Activated naive CD8-positive, alpha-beta T cell (primary cell): ENCODE data around the gene EDC3.
A peak's percentile ranks its signal among the peaks of the same experiment; 100 is the strongest.

Experiments used
- H3K27ac Mint-ChIP-seq: one replicate; pipeline ENCODE4 v1.8.0; 2021; ENCODE audit warnings: mixed read lengths
- H3K27me3 Mint-ChIP-seq: one replicate; pipeline ENCODE4 v1.8.0; 2021; ENCODE audit warnings: mixed read lengths
- H3K36me3 Mint-ChIP-seq: one replicate; pipeline ENCODE4 v1.8.0; 2021; ENCODE audit warnings: mixed read lengths
- H3K4me1 Mint-ChIP-seq: one replicate; pipeline ENCODE4 v1.8.0; 2021; ENCODE audit warnings: low read depth, mixed read lengths
- H3K4me3 Mint-ChIP-seq: one replicate; pipeline ENCODE4 v1.8.0; 2021; ENCODE audit warnings: mild to moderate bottlenecking, mixed read lengths
- H3K9me3 Mint-ChIP-seq: one replicate; pipeline ENCODE4 v1.8.0; 2021; ENCODE audit warnings: low read depth, mixed read lengths

The EDC3 gene

GRCh38 chr15:74615508-74616365 lies 80.1 kb downstream of the EDC3 start, which contains the start of gene CLK3:
Gene CLK3 (plus strand): TSS chr15:74615836. CDS start chr15:74619197, 3,361 bp downstream.
- H3K36me3 Mint-ChIP-seq: no peaks in the 10 kb centered on the region
- no peaks in the 10 kb centered on the region for H3K9me3 Mint-ChIP-seq
- H3K4me1 Mint-ChIP-seq: peaks cover 35% of the 10 kb centered on the region
- no peaks in the 10 kb centered on the region for H3K27me3 Mint-ChIP-seq
- H3K4me3 Mint-ChIP-seq: peak within 1 kb of the TSS; percentile 91
- peak within 1 kb of the TSS; percentile 92 for H3K27ac Mint-ChIP-seq

- Mint-ChIP-seq H3K36me3 (no peaks in the 10 kb centered on the region), H3K27me3 (no peaks in the 10 kb centered on the region), H3K9me3 (no peaks in the 10 kb centered on the region), H3K27ac (peak overlapping the region; percentile 92), H3K4me1 (peaks cover 30% of the 10 kb centered on the region), H3K4me3 (peak overlapping the region; percentile 91)
Measured at GRCh38 chr15:74614744-74615507, 80.9 kb downstream of the EDC3 start.

GRCh38 chr15:74613953-74614743 lies 81.7 kb downstream of the EDC3 start:
- Mint-ChIP-seq H3K27ac (no peak overlapping the region), H3K9me3 (no peaks in the 10 kb centered on the region), H3K4me3 (peak overlapping the region; percentile 66), H3K27me3 (no peaks in the 10 kb centered on the region), H3K36me3 (no peaks in the 10 kb centered on the region), H3K4me1 (peaks cover 25% of the 10 kb centered on the region)

- H3K4me1 Mint-ChIP-seq: peaks cover 19% of the 10 kb centered on the region
- H3K9me3 Mint-ChIP-seq: no peaks in the 10 kb centered on the region
- H3K27me3 Mint-ChIP-seq: no peaks in the 10 kb centered on the region
- H3K36me3 Mint-ChIP-seq: no peaks in the 10 kb centered on the region
- H3K27ac Mint-ChIP-seq: no peak overlapping the region
- peak overlapping the region; percentile 47 for H3K4me3 Mint-ChIP-seq
Measured at GRCh38 chr15:74613089-74613952, 82.5 kb downstream of the EDC3 start.

- Mint-ChIP-seq H3K9me3 (no peaks in the 10 kb centered on the region), H3K27ac (no peak overlapping the region), H3K36me3 (no peaks in the 10 kb centered on the region), H3K4me3 (peak overlapping the region; percentile 47), H3K4me1 (peaks cover 12% of the 10 kb centered on the region), H3K27me3 (no peaks in the 10 kb centered on the region)
Measured at GRCh38 chr15:74612677-74613076, 83.1 kb downstream of the EDC3 start.

GRCh38 chr15:74611834-74612233 lies 84.0 kb downstream of the EDC3 start:
- Mint-ChIP-seq H3K27ac (no peak overlapping the region), H3K36me3 (no peaks in the 10 kb centered on the region), H3K27me3 (no peaks in the 10 kb centered on the region), H3K4me3 (no peak overlapping the region), H3K9me3 (no peaks in the 10 kb centered on the region), H3K4me1 (peaks cover 4% of the 10 kb centered on the region)

GRCh38 chr15:74611341-74611740 lies 84.5 kb downstream of the EDC3 start:
- no peak overlapping the region for H3K27ac Mint-ChIP-seq
- no peaks in the 10 kb centered on the region for H3K9me3 Mint-ChIP-seq
- H3K36me3 Mint-ChIP-seq: no peaks in the 10 kb centered on the region
- H3K4me1 Mint-ChIP-seq: no peaks in the 10 kb centered on the region
- no peaks in the 10 kb centered on the region for H3K27me3 Mint-ChIP-seq
- H3K4me3 Mint-ChIP-seq: no peak overlapping the region

GRCh38 chr15:74610302-74610951 lies 85.4 kb downstream of the EDC3 start:
- Mint-ChIP-seq H3K4me1 (no peaks in the 10 kb centered on the region), H3K36me3 (no peaks in the 10 kb centered on the region), H3K9me3 (no peaks in the 10 kb centered on the region), H3K27ac (no peak overlapping the region), H3K27me3 (no peaks in the 10 kb centered on the region), H3K4me3 (no peak overlapping the region)

GRCh38 chr15:74609938-74610301 lies 85.9 kb downstream of the EDC3 start:
- Mint-ChIP-seq H3K4me1 (no peaks in the 10 kb centered on the region), H3K27me3 (no peaks in the 10 kb centered on the region), H3K27ac (no peak overlapping the region), H3K4me3 (no peak overlapping the region), H3K36me3 (no peaks in the 10 kb centered on the region), H3K9me3 (no peaks in the 10 kb centered on the region)

GRCh38 chr15:74608786-74609185 lies 87.0 kb downstream of the EDC3 start:
- Mint-ChIP-seq H3K36me3 (no peaks in the 10 kb centered on the region), H3K9me3 (no peaks in the 10 kb centered on the region), H3K27me3 (no peaks in the 10 kb centered on the region), H3K4me1 (no peaks in the 10 kb centered on the region), H3K27ac (no peak overlapping the region), H3K4me3 (no peak overlapping the region)

- no peaks in the 10 kb centered on the region for H3K36me3 Mint-ChIP-seq
- no peaks in the 10 kb centered on the region for H3K27me3 Mint-ChIP-seq
- H3K27ac Mint-ChIP-seq: no peak overlapping the region
- H3K9me3 Mint-ChIP-seq: no peaks in the 10 kb centered on the region
- no peaks in the 10 kb centered on the region for H3K4me1 Mint-ChIP-seq
- H3K4me3 Mint-ChIP-seq: no peak overlapping the region
Measured at GRCh38 chr15:74605795-74606150, 90.1 kb downstream of the EDC3 start.

- Mint-ChIP-seq H3K4me1 (no peaks in the 10 kb centered on the region), H3K4me3 (no peak overlapping the region), H3K36me3 (no peaks in the 10 kb centered on the region), H3K27me3 (no peaks in the 10 kb centered on the region), H3K27ac (no peak overlapping the region), H3K9me3 (no peaks in the 10 kb centered on the region)
Measured at GRCh38 chr15:74604983-74605794, 90.6 kb downstream of the EDC3 start.
